K562 (cell line): ENCODE results near the gene IFT122. TPM values are rescaled to one million over a fixed set of nuclear protein-coding genes. Genes with fewer than 3 reads are reported as not detected.

Experiments
- ATAC-seq: fragments of 200-7000 bp; cut with Tn5 transposase; 3 replicates; pipeline ENCODE4 v1.9.1; 2020; ENCODE audit warnings: moderate library complexity
- BruUV-seq: library from RNA; stranded (reverse); fragments of 400-500 nt; replicated peaks from 2 replicates; lab custom pipeline; 2021; lab: Mats Ljungman, UMichigan
- CTCF ChIA-PET: fragments of 300-600 bp; formaldehyde crosslinking; extraction: SDS; loops from one replicate; lab custom pipeline; 2021; ENCODE audit warnings: low intra/inter-chr PET ratio; lab: Yijun Ruan, JAX
- POLR2A ChIA-PET: fragments of 300-600, 350-650 bp; sonication (Branson Sonifier 250); formaldehyde crosslinking; extraction: SDS; loops from one replicate; lab custom pipeline; 2021; ENCODE audit warnings: antibody characterized with exemption, inconsistent platforms; lab: Yijun Ruan, JAX
- DNase-seq, 4 experiments: peaks; one replicate each; pipeline versions ENCODE4 v3.0.0 to v3.0.0-alpha.2; 2011 to 2018; ENCODE audit warnings: low spot score in 3 of 4, mixed read lengths in 3 of 4; ENCODE audit errors: extremely low read depth in 1 of 4
- FAIRE-seq: peaks from 2 replicates; lab custom pipeline; 2011; peaks lifted over from hg19 to GRCh38; lab: Jason Lieb, UNC
- H2AFZ ChIP-seq: 2 replicates; pipeline ENCODE4 v1.6.0; 2011; ENCODE audit warnings: low read depth, low read length, control low read depth, inconsistent platforms
- H3K27ac ChIP-seq: fragments of 200-600 bp; 3 replicates; pipeline ENCODE4 v1.8.0; 2011; ENCODE audit warnings: low read depth, mild to moderate bottlenecking, control low read depth, inconsistent platforms, low read length, moderate library complexity, mixed read lengths; ENCODE audit errors: extremely low read depth
- H3K27me3 ChIP-seq, 2 experiments: fragments of 300-600 bp in 1 of 2; 2 replicates in 1 of 2; 3 replicates in 1 of 2; pipeline versions ENCODE4 v1.6.0 to v1.8.0; 2011; ENCODE audit warnings: inconsistent platforms in 2 of 2, low read length in 2 of 2, mild to moderate bottlenecking in 1 of 2, mixed read lengths in 1 of 2, moderate library complexity in 1 of 2; ENCODE audit not compliant: control insufficient read depth in 2 of 2, insufficient read depth in 2 of 2
- H3K36me3 ChIP-seq: fragments of 300-600 bp; 3 replicates; pipeline ENCODE4 v1.8.0; 2011; ENCODE audit warnings: mild to moderate bottlenecking, low read length, inconsistent platforms; ENCODE audit not compliant: control insufficient read depth, insufficient read depth
- H3K4me1 ChIP-seq, 2 experiments: fragments of 200-600 bp in 1 of 2; replicated peaks in 1 of 2; 2 replicates in 1 of 2; 3 replicates in 1 of 2; pipeline versions ENCODE4 v1.5.1 to v1.8.0; 2011; ENCODE audit warnings: inconsistent platforms in 2 of 2, low read length in 2 of 2, mild to moderate bottlenecking in 1 of 2, mixed read lengths in 1 of 2, moderate library complexity in 1 of 2; ENCODE audit not compliant: control insufficient read depth in 2 of 2, insufficient read depth in 2 of 2
- H3K4me2 ChIP-seq: 2 replicates; pipeline ENCODE4 v1.6.1; 2011; ENCODE audit warnings: low read length, control low read depth, inconsistent platforms, mixed read lengths; ENCODE audit not compliant: insufficient read depth
- H3K4me3 ChIP-seq: fragments of 200-600 bp; sonication (generic), shearing (Covaris generic); 2 replicates; pipeline ENCODE4 v1.5.1; 2016; ENCODE audit warnings: control low read depth, inconsistent platforms
- H3K79me2 ChIP-seq: fragments of 200-600 bp; 3 replicates; pipeline ENCODE4 v1.8.0; 2011; ENCODE audit warnings: low read length, inconsistent platforms; ENCODE audit not compliant: control insufficient read depth, insufficient read depth
- H3K9ac ChIP-seq, 2 experiments: 2 replicates each; pipeline versions ENCODE4 v1.6.0 to v1.6.1; 2011; ENCODE audit warnings: low read depth in 2 of 2, low read length in 2 of 2, control low read depth in 1 of 2, inconsistent platforms in 1 of 2, mild to moderate bottlenecking in 1 of 2, mixed read lengths in 1 of 2; ENCODE audit not compliant: insufficient read depth in 1 of 2
- H3K9me1 ChIP-seq: one replicate; pipeline ENCODE4 v1.6.0; 2011; ENCODE audit warnings: inconsistent platforms, mild to moderate bottlenecking, low read length, moderate library complexity; ENCODE audit not compliant: control insufficient read depth, insufficient read depth
- H3K9me3 ChIP-seq: replicated peaks from 2 replicates; pipeline ENCODE4 v1.5.1; 2011; ENCODE audit warnings: low read depth, low read length, inconsistent platforms; ENCODE audit not compliant: control insufficient read depth, insufficient read depth
- H4K20me1 ChIP-seq: replicated peaks from 2 replicates; pipeline ENCODE4 v1.6.1; 2011; ENCODE audit warnings: low read length, inconsistent platforms, mixed read lengths; ENCODE audit not compliant: control insufficient read depth, insufficient read depth
- ELF4 ChIP-seq: fragments of 450-650 bp; formaldehyde crosslinking; IDR thresholded peaks from 2 replicates; pipeline ENCODE4 v1.4.0; 2022; ENCODE audit warnings: missing genetic modification characterization
- JUND ChIP-seq, 2 experiments: IDR thresholded peaks; 2 replicates in 1 of 2; 3 replicates in 1 of 2; pipeline ENCODE4 v1.6.1; 2011; ENCODE audit warnings: borderline replicate concordance in 2 of 2, low read depth in 2 of 2, low read length in 2 of 2, improper control_type of control experiment in 1 of 2, missing biosample characterization in 1 of 2, missing genetic modification characterization in 1 of 2, missing genetic modification reagents in 1 of 2
- KLF13 ChIP-seq: fragments of 450-650 bp; IDR thresholded peaks from 2 replicates; pipeline ENCODE4 v1.6.1; 2016; ENCODE audit warnings: missing genetic modification characterization, low read depth, mild to moderate bottlenecking, missing compliant biosample characterization, moderate library complexity, borderline replicate concordance
- MEIS2 ChIP-seq: fragments of 450-650 bp; IDR thresholded peaks from 2 replicates; pipeline ENCODE4 v1.6.1; 2014; ENCODE audit warnings: mild to moderate bottlenecking; ENCODE audit not compliant: partially characterized antibody
- MIER1 ChIP-seq: fragments of 450-650 bp; IDR thresholded peaks from 2 replicates; pipeline ENCODE4 v1.6.1; 2016; ENCODE audit warnings: antibody characterized with exemption, mild to moderate bottlenecking, low read depth
- NR2C1 ChIP-seq, 2 experiments: fragments of 450-650 bp; IDR thresholded peaks; 2 replicates each; pipeline ENCODE4 v1.6.1; 2017; ENCODE audit warnings: mild to moderate bottlenecking in 2 of 2, antibody characterized with exemption in 1 of 2, inconsistent platforms in 1 of 2, missing compliant biosample characterization in 1 of 2, missing genetic modification characterization in 1 of 2
- PCBP2 ChIP-seq: fragments of 200-400 bp; formaldehyde crosslinking; IDR thresholded peaks from 2 replicates; pipeline ENCODE4 v1.6.1; 2018; ENCODE audit warnings: low read length, low read depth, mild to moderate bottlenecking, moderate library complexity; ENCODE audit not compliant: poor library complexity, severe bottlenecking
- PTBP1 ChIP-seq: fragments of 200-400 bp; formaldehyde crosslinking; IDR thresholded peaks from 2 replicates; pipeline ENCODE4 v1.6.1; 2017; ENCODE audit warnings: low read depth, low read length
- SMARCE1 ChIP-seq: fragments of 450-650 bp; IDR thresholded peaks from 2 replicates; pipeline ENCODE4 v1.7.1; 2016; ENCODE audit warnings: mild to moderate bottlenecking
- ZNF384 ChIP-seq: IDR thresholded peaks from 2 replicates; pipeline ENCODE4 v1.6.1; 2012; ENCODE audit warnings: low read depth, low read length, improper control_type of control experiment
- WGBS: fragments of 100-300 bp; shearing (Covaris generic); methylation state at CpG from one replicate; pipeline ENCODE4 v1.1.6; 2016; ENCODE audit warnings: low coverage, mixed read lengths; ENCODE audit not compliant: insufficient coverage; ENCODE audit errors: missing lambda C conversion rate; 5-methylcytosine and 5-hydroxymethylcytosine counted together
- in situ Hi-C: fragments of 300-500 bp; cut with MboI; formaldehyde crosslinking; loops from 4 replicates; pipeline ENCODE4 v1.15.0; 2018; ENCODE audit warnings: inconsistent platforms, mixed read lengths
- intact Hi-C: fragments of 100-400 bp; cut with micrococcal nuclease; formaldehyde crosslinking; loops from 2 replicates; pipeline ENCODE4 v1.14.2; 2022
- polyA plus RNA-seq, 8 experiments: library from polyadenylated mRNA; depleted of rRNA in 4 of 8; stranded (reverse) in 5 of 8; unstranded in 3 of 8; fragments of >200 nt; fragmentation: Nextera tagmentation in 2 of 8; fragmentation: Illumina TruSeq in 1 of 8; extraction: Ambion mirVana in 2 of 8; extraction: Trizol in 1 of 8; gene quantifications; 2 replicates each; pipeline versions ENCODE4 v1.2.1 to v1.2.3, GENCODE V29; 2011 to 2014; ENCODE audit warnings: inconsistent platforms in 1 of 8, missing spikeins in 1 of 8
- total RNA-seq, 7 experiments: library from RNA; depleted of rRNA in 6 of 7; stranded (reverse); fragments of >200 nt in 6 of 7; fragmentation: Illumina TruSeq in 2 of 7; extraction: Trizol in 2 of 7; gene quantifications; 2 replicates each; pipeline versions ENCODE4 v1.2.1 to v1.2.3, GENCODE V29; 2011 to 2021; ENCODE audit warnings: low replicate concordance in 1 of 7
- TF ChIP-seq, protein P1 (sequence below): sonication (generic); formaldehyde crosslinking; IDR thresholded peaks from 2 replicates; pipeline ENCODE4 v1.9.0; 2022; ENCODE audit warnings: mild to moderate bottlenecking, missing genetic modification reagents
- TF ChIP-seq, protein P2 (sequence below), 2 experiments: IDR thresholded peaks; 2 replicates each; pipeline ENCODE4 v1.6.1; 2012; ENCODE audit warnings: improper control_type of control experiment in 2 of 2, low read depth in 2 of 2, low read length in 2 of 2, borderline replicate concordance in 1 of 2

IFT122 gene
- total and polyA plus RNA-seq, 9 of the 15 experiments (the other 6 are each of a cell fraction or from before 2014, with no cell fraction given): 2.4 to 11.5 (median 7.7) TPM

DNA sequence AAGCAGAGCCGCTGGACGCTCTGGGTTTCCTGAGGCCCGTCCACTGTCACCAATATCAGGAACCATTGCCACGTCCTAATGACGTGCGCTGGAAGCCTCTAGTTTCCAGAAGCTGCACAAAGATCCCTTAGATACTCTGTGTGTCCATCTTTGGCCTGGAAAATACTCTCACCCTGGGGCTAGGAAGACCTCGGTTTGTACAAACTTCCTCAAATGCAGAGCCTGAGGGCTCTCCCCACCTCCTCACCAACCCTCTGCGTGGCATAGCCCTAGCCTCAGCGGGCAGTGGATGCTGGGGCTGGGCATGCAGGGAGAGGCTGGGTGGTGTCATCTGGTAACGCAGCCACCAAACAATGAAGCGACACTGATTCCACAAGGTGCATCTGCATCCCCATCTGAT, 91.7 kb downstream of the IFT122 start:
- Histone ChIP-seq H4K20me1 (no peaks in the 10 kb centered on the region), H3K27me3 (peaks cover 4 to 22% of the 10 kb centered on the region in 2 experiments; a peak in 2 of 5 replicates), H3K4me2 (no peak overlapping the region), H3K36me3 (no peaks in the 10 kb centered on the region), H3K9ac (no peak overlapping the region), H3K27ac (no peak overlapping the region), H3K9me1 (no peaks in the 10 kb centered on the region), H3K4me1 (peaks cover 0 to 7% of the 10 kb centered on the region in 2 experiments; a peak in 3 of 5 replicates), H3K79me2 (no peaks in the 10 kb centered on the region), H3K4me3 (no peak overlapping the region), H2AFZ (no peak overlapping the region), H3K9me3 (no peaks in the 10 kb centered on the region)
- DNase-seq: no peak
- intact Hi-C loops: no loop called here
- CTCF ChIA-PET: no interaction called here
- ATAC-seq: no peak
- 12% methylated on average over 10 of the region's 11 CpGs for WGBS
- no peak for FAIRE-seq
- TF ChIP-seq MEIS2: no peak
- TF ChIP-seq ZNF384: no peak
- TF ChIP-seq, protein P1, sequence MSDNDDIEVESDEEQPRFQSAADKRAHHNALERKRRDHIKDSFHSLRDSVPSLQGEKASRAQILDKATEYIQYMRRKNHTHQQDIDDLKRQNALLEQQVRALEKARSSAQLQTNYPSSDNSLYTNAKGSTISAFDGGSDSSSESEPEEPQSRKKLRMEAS: no peak
- TF ChIP-seq PCBP2: no peak
- TF ChIP-seq, protein P2, sequence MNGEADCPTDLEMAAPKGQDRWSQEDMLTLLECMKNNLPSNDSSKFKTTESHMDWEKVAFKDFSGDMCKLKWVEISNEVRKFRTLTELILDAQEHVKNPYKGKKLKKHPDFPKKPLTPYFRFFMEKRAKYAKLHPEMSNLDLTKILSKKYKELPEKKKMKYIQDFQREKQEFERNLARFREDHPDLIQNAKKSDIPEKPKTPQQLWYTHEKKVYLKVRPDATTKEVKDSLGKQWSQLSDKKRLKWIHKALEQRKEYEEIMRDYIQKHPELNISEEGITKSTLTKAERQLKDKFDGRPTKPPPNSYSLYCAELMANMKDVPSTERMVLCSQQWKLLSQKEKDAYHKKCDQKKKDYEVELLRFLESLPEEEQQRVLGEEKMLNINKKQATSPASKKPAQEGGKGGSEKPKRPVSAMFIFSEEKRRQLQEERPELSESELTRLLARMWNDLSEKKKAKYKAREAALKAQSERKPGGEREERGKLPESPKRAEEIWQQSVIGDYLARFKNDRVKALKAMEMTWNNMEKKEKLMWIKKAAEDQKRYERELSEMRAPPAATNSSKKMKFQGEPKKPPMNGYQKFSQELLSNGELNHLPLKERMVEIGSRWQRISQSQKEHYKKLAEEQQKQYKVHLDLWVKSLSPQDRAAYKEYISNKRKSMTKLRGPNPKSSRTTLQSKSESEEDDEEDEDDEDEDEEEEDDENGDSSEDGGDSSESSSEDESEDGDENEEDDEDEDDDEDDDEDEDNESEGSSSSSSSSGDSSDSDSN (IDR thresholded peaks at IDR 0.05; ENCODE audit: borderline replicate concordance in 1 of 2, low read depth in 2 of 2, low read length in 2 of 2): no peak
- no peak for TF ChIP-seq ELF4 (CRISPR knock-in tag)
- TF ChIP-seq PTBP1: no peak
- TF ChIP-seq KLF13 (tag): no peak
- TF ChIP-seq MIER1: no peak
- TF ChIP-seq JUND (IDR thresholded peaks at IDR 0.05; ENCODE audit: borderline replicate concordance, low read depth, low read length): no peak
- no peak for TF ChIP-seq JUND (tag; IDR thresholded peaks at IDR 0.05; ENCODE audit: borderline replicate concordance, low read depth, low read length)
- no peak for TF ChIP-seq SMARCE1
- no peak for TF ChIP-seq NR2C1 (IDR thresholded peaks at IDR 0.05)
- no peak for TF ChIP-seq NR2C1 (tag; IDR thresholded peaks at IDR 0.05)
- no TSS peak for BruUV-seq
- in situ Hi-C loops: no loop called here
- POLR2A ChIA-PET: no interaction called here
